HG03354 (cell line): Measurements from ENCODE around the gene ARL4C.
"Not testable (repeated sequence)": the region's sequence is repeated elsewhere in the genome, so short reads cannot be mapped to it uniquely, and the experiment has no call there.

Source experiments
- ATAC-seq: cut with Tn5 transposase; IDR thresholded peaks from one replicate; pipeline ENCODE4 v1.9.1; 2021; ENCODE audit warnings: mild to moderate bottlenecking; ENCODE audit not compliant: unreplicated experiment, poor library complexity, severe bottlenecking

Gene ARL4C

GRCh38 chr2:234479465-234479864 lies 17.4 kb downstream of the ARL4C start:
- ATAC-seq, result no peak

GRCh38 chr2:234478121-234478858 lies 18.6 kb downstream of the ARL4C start:
- ATAC-seq, result no peak

DNA sequence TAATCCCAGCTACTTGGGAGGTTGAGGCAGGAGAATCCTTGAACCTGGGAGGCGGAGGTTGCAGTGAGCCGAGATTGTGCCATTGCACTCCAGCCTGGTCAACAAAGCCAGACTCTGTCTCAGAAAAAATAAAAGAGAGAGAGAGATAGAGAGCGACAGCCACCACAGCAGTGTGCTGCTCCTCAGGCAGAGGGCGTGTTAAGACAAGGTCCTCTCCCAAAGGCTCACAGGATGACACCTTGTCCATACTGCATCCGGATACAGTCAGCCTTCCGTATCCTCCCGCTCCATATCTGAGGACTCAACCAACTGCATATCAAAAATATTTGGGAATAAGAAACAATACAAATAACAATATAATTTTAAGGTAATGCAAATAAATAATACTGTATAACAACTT lies 20.1 kb downstream of the ARL4C start:
- ATAC-seq, result no peak

DNA sequence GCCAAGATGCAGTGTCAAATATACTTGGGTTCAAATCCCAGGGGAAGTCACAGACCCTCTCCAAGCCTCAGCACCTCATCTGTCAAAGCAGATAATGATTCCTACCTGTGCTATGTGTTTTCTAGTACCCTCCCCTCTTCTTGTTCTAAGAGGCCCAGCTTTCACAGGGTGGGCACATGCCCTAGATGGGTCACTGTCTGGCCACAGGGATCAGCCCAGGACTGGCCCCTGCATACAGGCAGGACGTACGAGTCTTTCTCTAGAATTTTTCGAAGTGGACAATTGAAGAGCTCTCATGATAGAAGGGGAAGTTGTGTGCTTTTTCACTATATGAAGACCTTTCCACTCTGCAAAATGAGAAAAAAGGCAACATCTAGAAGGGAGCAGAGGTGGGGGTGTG lies 22.2 kb downstream of the ARL4C start:
- ATAC-seq, result no peak

- no peak for ATAC-seq
These were observed 24.7 kb downstream of the ARL4C start for GRCh38 chr2:234472155-234472554.

DNA sequence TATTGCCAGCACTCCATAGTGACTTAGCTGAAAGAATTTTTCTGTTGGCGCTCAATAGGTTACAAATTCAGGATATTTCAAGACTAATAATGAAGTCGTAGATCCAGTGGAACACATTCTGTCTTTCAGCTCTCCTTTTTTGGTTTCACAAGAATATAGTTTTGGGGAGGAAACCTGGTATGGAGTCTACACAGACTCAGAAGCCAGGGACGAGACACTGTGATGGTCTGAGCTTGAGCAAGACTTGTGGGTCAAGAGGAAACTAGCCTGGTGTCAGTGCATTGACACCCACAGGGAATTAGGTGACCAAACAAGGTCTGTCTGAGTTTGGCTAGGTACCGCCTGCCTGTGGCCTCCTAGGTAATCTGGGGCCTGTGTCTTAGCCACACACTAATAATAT lies 26.9 kb downstream of the ARL4C start:
- ATAC-seq, result no peak

DNA sequence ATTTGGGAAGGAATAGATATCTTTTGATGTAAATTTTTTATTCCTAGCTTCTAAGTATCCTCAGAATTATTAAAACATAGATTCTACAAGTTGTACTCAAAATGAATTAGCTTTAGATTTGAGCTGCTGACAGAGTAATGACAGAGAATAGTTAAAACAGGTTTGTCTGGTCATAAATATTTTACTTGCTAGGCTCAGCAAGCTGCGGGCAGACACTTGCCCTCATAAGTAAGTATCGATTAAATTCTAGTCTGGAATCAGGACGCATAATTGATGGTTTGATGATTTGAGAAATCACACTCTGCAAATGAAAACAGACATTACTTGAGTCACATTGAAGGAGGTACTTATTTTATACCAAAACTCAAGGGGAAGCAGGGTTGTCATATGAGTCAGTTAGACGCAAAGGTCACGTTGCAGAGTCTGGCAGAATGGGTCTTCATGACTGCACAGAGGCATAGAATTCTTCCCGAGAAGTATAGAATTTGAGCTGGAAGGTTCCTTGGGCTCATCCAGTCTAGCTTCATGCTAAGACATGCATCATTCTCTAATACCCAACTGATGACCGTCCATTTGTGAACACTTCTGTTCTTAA lies 27.5 kb downstream of the ARL4C start:
- no peak for ATAC-seq

- ATAC-seq, result no peak
These were observed 28.4 kb downstream of the ARL4C start for GRCh38 chr2:234468503-234468902.

DNA sequence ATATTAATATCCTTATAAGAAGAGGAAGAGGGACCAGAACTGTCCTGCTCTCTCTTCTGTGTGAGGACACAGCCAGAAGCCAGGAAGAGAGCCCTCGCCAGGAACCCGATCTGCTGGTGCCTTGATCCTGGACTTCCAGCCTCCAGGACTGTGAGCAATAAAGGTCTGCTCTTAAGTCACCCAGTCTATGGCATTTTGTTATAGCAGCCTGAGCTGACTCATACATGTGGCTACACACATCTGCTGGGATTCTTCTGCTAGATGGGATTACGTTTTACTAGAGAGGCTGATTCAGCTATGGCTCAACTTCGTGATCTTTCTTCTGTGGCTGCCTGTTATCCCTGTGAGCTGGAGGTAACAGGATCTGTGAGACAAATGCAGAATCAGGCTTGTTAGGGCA lies 29.6 kb downstream of the ARL4C start:
- ATAC-seq, result no peak

- no peak for ATAC-seq
These were observed 32.6 kb downstream of the ARL4C start for GRCh38 chr2:234464291-234464645.

DNA sequence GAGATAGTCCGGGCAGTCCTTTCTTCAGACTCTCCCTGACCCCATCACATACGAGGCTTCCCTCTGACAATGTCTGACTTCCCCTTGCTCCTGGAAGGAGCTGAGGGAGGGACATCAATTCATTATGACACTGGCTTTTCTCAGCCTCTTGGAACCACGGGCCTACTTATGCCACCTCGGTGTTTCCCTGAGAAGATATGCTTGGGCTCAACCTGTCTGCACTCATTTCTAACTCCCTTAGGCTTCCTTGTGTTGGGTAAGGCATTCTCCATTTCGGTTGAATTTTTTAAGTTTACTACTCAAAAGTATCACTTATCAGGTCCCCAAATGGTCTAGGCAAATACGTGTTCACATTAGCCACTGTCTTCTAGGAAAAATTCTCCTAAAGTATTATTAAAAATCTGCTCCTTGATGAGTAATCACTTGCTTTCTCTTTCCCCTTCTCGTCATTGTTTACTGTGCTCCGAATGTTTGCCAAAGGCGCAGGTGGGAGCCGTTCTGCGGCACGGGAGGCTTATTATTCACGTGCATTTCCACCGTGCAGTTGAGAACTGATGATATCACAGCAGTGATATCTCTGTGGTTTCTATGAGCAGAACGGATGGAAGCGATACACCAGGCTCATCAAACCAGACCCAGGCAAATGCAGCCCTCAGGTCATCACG lies 33.1 kb downstream of the ARL4C start:
- no peak for ATAC-seq

DNA sequence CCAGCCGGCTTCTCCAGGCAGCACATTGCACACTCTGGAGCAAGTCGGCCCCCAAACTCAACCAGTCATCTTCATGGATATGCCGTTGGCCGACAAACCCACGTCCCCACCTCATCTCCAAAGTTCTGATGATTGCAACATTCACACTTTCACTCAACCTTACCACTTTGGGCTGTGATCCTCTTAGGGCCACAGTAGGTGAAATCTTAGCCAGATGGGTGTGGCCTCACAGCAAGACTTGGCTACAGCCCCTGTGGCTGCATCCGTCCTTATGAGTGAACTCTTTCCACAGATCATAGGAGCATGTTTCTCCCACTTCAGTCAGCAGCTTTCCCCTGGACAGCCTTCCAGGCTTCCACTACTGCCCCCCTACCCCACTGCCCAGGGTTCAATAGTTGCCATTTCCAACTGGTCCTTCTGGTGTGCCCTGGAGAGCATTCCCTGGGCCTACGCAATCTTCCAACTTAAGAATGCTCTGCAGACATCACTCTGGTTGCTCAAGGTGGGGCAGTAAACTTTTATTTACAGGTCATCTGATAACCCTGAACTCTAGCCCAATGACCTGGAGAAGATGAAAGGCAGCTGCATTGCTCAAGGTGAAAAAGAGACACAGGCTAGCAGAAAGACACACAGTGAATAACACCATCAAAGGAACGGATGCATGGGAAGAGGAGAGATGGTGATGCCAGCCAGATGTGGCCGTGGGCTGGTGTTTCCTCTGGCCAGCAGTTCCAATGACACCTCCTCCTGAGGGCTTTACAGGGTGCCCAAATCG lies 34.5 kb downstream of the ARL4C start:
- ATAC-seq, result no peak

- ATAC-seq, result no peak
These were observed 37.4 kb downstream of the ARL4C start for GRCh38 chr2:234459401-234460009.

DNA sequence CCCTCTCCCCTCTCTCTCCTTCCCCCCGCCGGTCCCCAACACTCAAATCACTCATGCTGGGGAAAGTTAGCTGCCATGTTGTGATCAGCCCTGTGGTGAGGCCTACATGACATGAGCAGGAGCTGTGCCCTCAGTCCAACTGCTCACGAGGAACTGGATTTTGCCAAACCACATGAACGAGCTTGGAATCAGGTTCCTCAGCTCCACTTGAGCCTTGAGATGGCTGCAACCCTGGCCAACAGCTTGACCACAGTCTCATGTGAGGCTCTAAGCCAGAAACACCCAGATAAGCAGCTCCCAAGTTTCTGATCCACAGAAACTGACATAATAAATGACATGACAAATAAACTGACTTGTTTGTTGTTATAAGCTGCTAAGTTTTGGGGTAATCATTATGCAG lies 38.4 kb downstream of the ARL4C start:
- ATAC-seq, result no peak

DNA sequence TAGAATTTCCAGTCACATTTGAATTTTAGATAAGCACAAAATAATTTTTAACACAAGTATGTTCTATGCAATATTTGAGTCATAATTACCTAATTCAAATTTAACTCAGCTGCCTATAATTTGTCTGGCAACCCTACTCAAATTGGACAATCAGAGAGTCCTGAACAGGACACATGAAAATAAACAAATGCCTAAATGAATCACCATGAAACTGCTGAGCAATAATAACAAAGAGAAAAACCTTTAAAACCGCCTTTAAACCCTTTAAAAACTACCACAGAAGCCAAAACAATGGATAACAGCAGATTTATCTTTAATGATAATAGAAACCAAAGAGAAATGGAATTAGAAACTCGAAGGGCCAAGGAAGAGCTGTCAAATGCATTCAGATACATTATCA lies 39.5 kb downstream of the ARL4C start:
- ATAC-seq, result no peak

DNA sequence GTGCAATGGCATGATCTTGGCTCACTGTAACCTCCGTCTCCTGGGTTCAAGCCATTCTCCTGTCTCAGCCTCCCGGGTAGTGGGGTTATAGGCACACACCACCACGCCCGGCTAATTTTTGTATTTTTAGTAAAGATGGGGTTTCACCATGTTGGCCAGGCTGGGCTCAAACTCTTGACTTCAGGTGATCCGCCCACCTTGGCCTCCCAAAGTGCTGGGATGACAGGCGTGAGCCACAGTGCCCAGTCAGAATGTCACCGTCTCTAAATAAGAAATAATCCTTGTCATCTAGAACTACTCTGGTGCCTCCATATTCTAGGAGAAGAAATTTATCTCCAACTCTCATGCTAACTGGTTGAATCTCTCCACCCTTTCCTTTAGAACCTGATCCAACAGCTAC lies 41.6 kb downstream of the ARL4C start:
- ATAC-seq, result not testable (repeated sequence)

- no peak for ATAC-seq
These were observed 42.4 kb downstream of the ARL4C start for GRCh38 chr2:234454433-234454832.

- no peak for ATAC-seq
These were observed 43.7 kb downstream of the ARL4C start for GRCh38 chr2:234453216-234453615.

DNA sequence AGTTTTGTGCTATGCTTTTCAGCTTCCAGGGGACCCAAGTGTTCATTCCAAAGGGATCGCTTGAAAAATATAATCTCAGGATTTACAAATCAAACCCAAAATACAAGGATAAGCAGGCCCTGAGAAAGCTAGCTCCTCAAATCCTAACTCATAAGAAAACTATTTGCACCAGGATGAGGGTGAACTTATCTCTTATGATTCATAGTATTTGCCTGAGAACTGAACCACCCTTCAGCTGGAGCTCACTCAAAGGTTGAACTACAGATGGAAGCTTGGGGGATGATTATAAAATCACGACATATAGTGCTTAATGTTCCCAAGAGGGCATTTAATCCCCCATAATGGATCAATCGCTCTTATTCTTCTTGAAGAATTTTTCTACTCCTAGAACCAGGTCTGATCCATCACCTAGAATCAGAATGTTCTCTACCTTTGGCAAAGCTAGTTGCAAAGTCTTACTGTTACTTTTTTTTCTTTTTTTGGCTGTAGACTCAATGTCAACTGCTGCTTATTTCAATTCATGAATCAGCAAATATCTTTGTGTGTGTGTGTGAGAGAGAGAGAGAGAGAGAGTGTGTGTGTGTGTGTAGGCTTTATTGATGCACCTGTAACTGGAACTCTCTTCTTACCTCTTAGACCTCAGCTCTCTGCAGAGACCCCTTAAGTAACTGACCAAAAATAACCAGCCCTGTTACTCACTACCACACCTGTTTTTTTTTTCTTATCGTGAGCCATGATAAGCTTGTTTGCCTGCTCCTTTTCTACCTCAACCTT lies 44.8 kb downstream of the ARL4C start:
- ATAC-seq, result no peak
